BE2C (cell line): ENCODE results near the gene ZNF79.

Source experiments
- DNase-seq: peaks from one replicate; pipeline ENCODE4 v3.0.0-alpha.2; 2020
- H3K27me3 ChIP-seq: fragments of 250-450 bp; sonication (Bioruptor Pico); 2 replicates; pipeline ENCODE4 v1.5.1; 2020; ENCODE audit warnings: mild to moderate bottlenecking
- H3K36me3 ChIP-seq: fragments of 250-450 bp; sonication (Bioruptor Pico); 2 replicates; pipeline ENCODE4 v1.5.1; 2020; ENCODE audit warnings: mild to moderate bottlenecking
- H3K4me1 ChIP-seq: fragments of 250-450 bp; sonication (Bioruptor Pico); 2 replicates; pipeline ENCODE4 v1.5.1; 2020
- H3K4me3 ChIP-seq: 2 replicates; pipeline ENCODE4 v1.5.1; 2011; ENCODE audit warnings: low read depth, low read length
- H3K9me3 ChIP-seq: fragments of 250-450 bp; sonication (Bioruptor Pico); 2 replicates; pipeline ENCODE4 v1.5.1; 2020
- TF ChIP-seq, protein P1 (sequence below): IDR thresholded peaks from 2 replicates; pipeline ENCODE4 v1.5.1; 2012; ENCODE audit warnings: mild to moderate bottlenecking, low read depth, low read length

ZNF79 gene

GRCh38 chr9:127402401-127403090 is 21.6 kb upstream of the ZNF79 start:
- no peak for DNase-seq
- H3K9me3 ChIP-seq = no peaks in the 10 kb centered on the region
- H3K4me3 ChIP-seq = no peak overlapping the region
- peaks cover 19% of the 10 kb centered on the region for H3K36me3 ChIP-seq
- no peaks in the 10 kb centered on the region for H3K27me3 ChIP-seq
- TF ChIP-seq, protein P1, sequence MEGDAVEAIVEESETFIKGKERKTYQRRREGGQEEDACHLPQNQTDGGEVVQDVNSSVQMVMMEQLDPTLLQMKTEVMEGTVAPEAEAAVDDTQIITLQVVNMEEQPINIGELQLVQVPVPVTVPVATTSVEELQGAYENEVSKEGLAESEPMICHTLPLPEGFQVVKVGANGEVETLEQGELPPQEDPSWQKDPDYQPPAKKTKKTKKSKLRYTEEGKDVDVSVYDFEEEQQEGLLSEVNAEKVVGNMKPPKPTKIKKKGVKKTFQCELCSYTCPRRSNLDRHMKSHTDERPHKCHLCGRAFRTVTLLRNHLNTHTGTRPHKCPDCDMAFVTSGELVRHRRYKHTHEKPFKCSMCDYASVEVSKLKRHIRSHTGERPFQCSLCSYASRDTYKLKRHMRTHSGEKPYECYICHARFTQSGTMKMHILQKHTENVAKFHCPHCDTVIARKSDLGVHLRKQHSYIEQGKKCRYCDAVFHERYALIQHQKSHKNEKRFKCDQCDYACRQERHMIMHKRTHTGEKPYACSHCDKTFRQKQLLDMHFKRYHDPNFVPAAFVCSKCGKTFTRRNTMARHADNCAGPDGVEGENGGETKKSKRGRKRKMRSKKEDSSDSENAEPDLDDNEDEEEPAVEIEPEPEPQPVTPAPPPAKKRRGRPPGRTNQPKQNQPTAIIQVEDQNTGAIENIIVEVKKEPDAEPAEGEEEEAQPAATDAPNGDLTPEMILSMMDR = no peak
- peaks cover 22% of the 10 kb centered on the region for H3K4me1 ChIP-seq

DNA sequence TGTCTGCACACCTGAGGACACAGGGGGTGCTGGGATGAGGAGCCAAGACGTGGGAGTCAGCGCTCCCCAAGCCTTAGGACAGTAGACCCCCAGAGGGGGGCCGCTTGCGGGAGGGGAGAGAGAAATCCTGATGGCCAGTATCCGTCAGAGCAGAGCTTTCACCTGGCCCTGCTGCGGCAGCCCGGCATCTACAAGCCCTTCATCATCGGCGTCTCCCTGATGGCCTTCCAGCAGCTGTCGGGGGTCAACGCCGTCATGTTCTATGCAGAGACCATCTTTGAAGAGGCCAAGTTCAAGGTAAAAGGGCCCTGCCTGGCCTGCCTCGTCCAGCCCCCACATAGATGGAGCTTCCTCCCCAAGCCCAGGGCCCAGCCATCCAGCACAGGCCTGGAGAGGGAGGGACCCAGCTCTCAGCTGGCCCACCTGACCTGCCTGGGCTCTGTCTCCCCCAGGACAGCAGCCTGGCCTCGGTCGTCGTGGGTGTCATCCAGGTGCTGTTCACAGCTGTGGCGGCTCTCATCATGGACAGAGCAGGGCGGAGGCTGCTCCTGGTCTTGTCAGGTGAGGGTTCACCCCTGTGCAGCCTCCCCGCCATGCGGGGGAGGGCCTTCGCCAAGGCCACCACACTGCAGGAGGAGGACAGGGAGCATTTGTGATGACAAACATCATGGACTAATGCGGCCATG is 20.5 kb upstream of the ZNF79 start:
- no peaks in the 10 kb centered on the region for H3K27me3 ChIP-seq
- TF ChIP-seq, protein P1 = no peak
- peaks cover 19% of the 10 kb centered on the region for H3K36me3 ChIP-seq
- peaks cover 18% of the 10 kb centered on the region for H3K4me1 ChIP-seq
- no peak overlapping the region for H3K4me3 ChIP-seq
- DNase-seq = no peak
- H3K9me3 ChIP-seq = no peaks in the 10 kb centered on the region

GRCh38 chr9:127404631-127405030 is 19.6 kb upstream of the ZNF79 start:
- no peaks in the 10 kb centered on the region for H3K9me3 ChIP-seq
- no peaks in the 10 kb centered on the region for H3K27me3 ChIP-seq
- no peak for DNase-seq
- peaks cover 19% of the 10 kb centered on the region for H3K36me3 ChIP-seq
- TF ChIP-seq, protein P1 = no peak
- peaks cover 18% of the 10 kb centered on the region for H3K4me1 ChIP-seq
- H3K4me3 ChIP-seq = no peak overlapping the region

- peaks cover 18% of the 10 kb centered on the region for H3K4me1 ChIP-seq
- H3K36me3 ChIP-seq = peaks cover 19% of the 10 kb centered on the region
- no peak for DNase-seq
- no peaks in the 10 kb centered on the region for H3K27me3 ChIP-seq
- TF ChIP-seq, protein P1 = no peak
- H3K4me3 ChIP-seq = no peak overlapping the region
- no peaks in the 10 kb centered on the region for H3K9me3 ChIP-seq
Observed at GRCh38 chr9:127405344-127406125, 18.6 kb upstream of the ZNF79 start.

- DNase-seq = peak; percentile 81
- TF ChIP-seq, protein P1 = peak; percentile 32
- no peaks in the 10 kb centered on the region for H3K27me3 ChIP-seq
- H3K9me3 ChIP-seq = no peaks in the 10 kb centered on the region
- peaks cover 19% of the 10 kb centered on the region for H3K36me3 ChIP-seq
- peak overlapping the region; percentile 35 for H3K4me3 ChIP-seq
- peaks cover 17% of the 10 kb centered on the region for H3K4me1 ChIP-seq
Observed at GRCh38 chr9:127406799-127407491, 17.2 kb upstream of the ZNF79 start.
